ENCODE data around the gene COLEC11. TPM values are rescaled to one million over a fixed set of nuclear protein-coding genes. Genes with fewer than 3 reads are reported as not detected.

COLEC11 gene
- total RNA-seq, 1 experiment from 2014 or later: 1.3 TPM

DNA sequence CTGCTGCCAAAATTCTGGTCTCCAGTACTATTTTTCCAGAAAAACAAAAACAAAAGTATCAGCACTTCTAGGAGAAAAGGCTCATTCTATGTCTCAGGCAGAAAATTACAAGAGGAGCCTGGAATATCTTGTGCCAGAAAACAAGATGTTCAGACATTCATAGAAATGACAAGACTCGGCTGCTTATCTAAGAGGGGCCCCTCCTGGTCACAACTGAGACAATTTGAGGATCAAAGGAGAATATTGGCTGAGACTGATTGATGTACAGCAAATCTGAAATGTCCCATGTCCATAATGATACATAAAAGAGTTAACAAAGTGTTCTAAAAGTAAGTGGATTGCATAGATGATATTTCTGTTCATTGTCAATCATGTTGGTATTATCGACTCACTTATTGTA is 22.3 kb upstream of the COLEC11 start:
- H3K4me1 Mint-ChIP-seq: peaks cover 18% of the 10 kb centered on the region
- TF ChIP-seq ZMAT4 (CRISPR knock-in tag; IDR thresholded peaks at IDR 0.05): no peak
- no peak for TF ChIP-seq ZNF416 (CRISPR knock-in tag; IDR thresholded peaks at IDR 0.05)
- TF ChIP-seq FOXP1 (CRISPR knock-in tag; IDR thresholded peaks at IDR 0.05; ENCODE audit: borderline replicate concordance): no peak
- no peak for TF ChIP-seq ELF4 (CRISPR knock-in tag; IDR thresholded peaks at IDR 0.05; ENCODE audit: low read depth)
- no peak for TF ChIP-seq NR1H2 (CRISPR knock-in tag; IDR thresholded peaks at IDR 0.05)
- no peak for TF ChIP-seq ZSCAN18 (CRISPR knock-in tag; IDR thresholded peaks at IDR 0.05)
- no peak for TF ChIP-seq CREM (CRISPR knock-in tag; IDR thresholded peaks at IDR 0.05)
- no peak for TF ChIP-seq SMAD3 (CRISPR knock-in tag; IDR thresholded peaks at IDR 0.05; ENCODE audit: borderline replicate concordance)
- no peak for TF ChIP-seq CREB1 (CRISPR knock-in tag; IDR thresholded peaks at IDR 0.05)
- ATAC-seq (no peak), DNase-seq (ENCODE audit: low spot score) (no peak)
- H3K27me3 Mint-ChIP-seq (ENCODE audit: low read depth): no peaks in the 10 kb centered on the region
- no peak overlapping the region for H3K4me3 Mint-ChIP-seq
- H3K36me3 Mint-ChIP-seq: peaks cover 21% of the 10 kb centered on the region
- H3K9me3 Mint-ChIP-seq: no peaks in the 10 kb centered on the region
- H3K27ac Mint-ChIP-seq: no peak overlapping the region
- CTCF ChIA-PET: no interaction called here
- POLR2A ChIA-PET: no interaction called here

DNA sequence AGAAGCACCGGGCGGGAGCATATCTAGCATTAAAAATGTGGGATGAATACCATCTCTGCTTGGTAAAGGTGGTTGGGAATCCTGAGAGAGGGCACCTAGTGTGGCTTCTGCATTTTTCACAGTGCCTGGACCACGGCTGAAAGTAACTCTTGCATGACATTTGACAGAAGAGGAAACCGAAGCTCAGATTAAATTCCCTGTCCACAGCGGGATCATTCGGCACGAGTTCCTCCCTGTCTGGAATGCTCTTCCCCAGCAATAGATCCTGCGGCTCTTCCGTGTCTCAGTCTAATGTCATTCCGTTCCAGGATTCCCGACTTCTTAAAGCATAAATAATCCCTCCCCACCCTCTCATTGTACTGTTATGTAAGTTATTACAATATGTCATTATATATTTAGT is 20.8 kb upstream of the COLEC11 start:
- POLR2A ChIA-PET: interaction anchor here (1.3 kb wide), 1 partner anchor 16 kb away, joined by 7 read pairs; the partner anchor contains the start of gene RNASEH1
- CTCF ChIA-PET: no interaction called here
- peak overlapping the region; percentile 98 for H3K4me3 Mint-ChIP-seq

More for the DNA sequence above, 20.8 kb upstream of the COLEC11 start:
- TF ChIP-seq CREM (CRISPR knock-in tag; IDR thresholded peaks at IDR 0.05) (no peak), ZNF423 (CRISPR knock-in tag; IDR thresholded peaks at IDR 0.05) (no peak), ZNF512 (CRISPR knock-in tag; IDR thresholded peaks at IDR 0.05; ENCODE audit: borderline replicate concordance) (no peak), ZNF671 (CRISPR knock-in tag; IDR thresholded peaks at IDR 0.05) (no peak), MAX (CRISPR knock-in tag; IDR thresholded peaks at IDR 0.05) (no peak), TEAD1 (CRISPR knock-in tag; IDR thresholded peaks at IDR 0.05) (no peak), ZNF416 (CRISPR knock-in tag; IDR thresholded peaks at IDR 0.05) (no peak), TCF7 (CRISPR knock-in tag; IDR thresholded peaks at IDR 0.05; ENCODE audit: low read depth) (no peak), RORB (CRISPR knock-in tag; IDR thresholded peaks at IDR 0.05) (no peak), AFF4 (CRISPR knock-in tag; IDR thresholded peaks at IDR 0.05; ENCODE audit: borderline replicate concordance) (no peak), CBFB (CRISPR knock-in tag; IDR thresholded peaks at IDR 0.05; ENCODE audit: low read depth) (no peak), NR1H2 (CRISPR knock-in tag; IDR thresholded peaks at IDR 0.05) (no peak)
- Mint-ChIP-seq H3K4me1 (peaks cover 29% of the 10 kb centered on the region), H3K27ac (no peak overlapping the region; the same call in 1 of the 2 replicates), H3K9me3 (no peaks in the 10 kb centered on the region), H3K36me3 (peaks cover 36% of the 10 kb centered on the region), H3K27me3 (ENCODE audit: low read depth) (no peaks in the 10 kb centered on the region)
- ATAC-seq (no peak), DNase-seq (ENCODE audit: low spot score) (no peak)
